HL-60 (cell line): Measurements from ENCODE around the gene POLR1B.

ENCODE experiments used
- DNase-seq, 2 experiments: peaks; one replicate each; pipeline ENCODE4 v3.0.0-alpha.2; 2010 to 2020; ENCODE audit warnings: low read depth in 1 of 2, low spot score in 1 of 2
- H3K27ac ChIP-seq: fragments of 250-450 bp; sonication (Bioruptor Pico); replicated peaks from 2 replicates; pipeline ENCODE4 v1.5.1; 2020; ENCODE audit warnings: mild to moderate bottlenecking, moderate library complexity
- H3K27me3 ChIP-seq: fragments of 250-450 bp; sonication (Bioruptor Pico); 2 replicates; pipeline ENCODE4 v1.5.1; 2021; ENCODE audit warnings: mild to moderate bottlenecking, moderate library complexity; ENCODE audit not compliant: insufficient read depth, poor library complexity, severe bottlenecking
- H3K4me3 ChIP-seq: replicated peaks from 2 replicates; pipeline ENCODE4 v1.5.1; 2011; ENCODE audit warnings: mild to moderate bottlenecking, control low read depth, low read length; ENCODE audit not compliant: insufficient read depth
- CTCF ChIP-seq: IDR thresholded peaks from one replicate; pipeline ENCODE4 v1.5.1; 2011; ENCODE audit warnings: low read length, control low read depth, inconsistent platforms; ENCODE audit not compliant: insufficient read depth
- GABPA ChIP-seq: IDR thresholded peaks from 2 replicates; pipeline ENCODE4 v1.6.1; 2012; ENCODE audit warnings: low read depth
- POLR2AphosphoS5 ChIP-seq: IDR thresholded peaks from 2 replicates; pipeline ENCODE4 v1.6.1; 2012; ENCODE audit warnings: low read depth
- REST ChIP-seq: IDR thresholded peaks from 2 replicates; pipeline ENCODE4 v1.6.1; 2012; ENCODE audit warnings: low read depth; ENCODE audit not compliant: insufficient replicate concordance
- SPI1 ChIP-seq: IDR thresholded peaks from 2 replicates; pipeline ENCODE4 v1.6.1; 2012; ENCODE audit warnings: low read depth, mild to moderate bottlenecking, borderline replicate concordance

POLR1B gene

GRCh38 chr2:112605926-112606325, 63.7 kb downstream of the POLR1B start:
- TF ChIP-seq CTCF (no peak), SPI1 (no peak), POLR2AphosphoS5 (no peak), GABPA (no peak), REST (no peak)

GRCh38 chr2:112606547-112606946, 64.3 kb downstream of the POLR1B start:
- no peaks in the 10 kb centered on the region for H3K27me3 ChIP-seq

More at GRCh38 chr2:112605926-112606325, 63.7 kb downstream of the POLR1B start:
- no peak for DNase-seq
- no peaks in the 10 kb centered on the region for H3K27me3 ChIP-seq
- H3K4me3 ChIP-seq, result no peak overlapping the region
- H3K27ac ChIP-seq, result no peak overlapping the region

More at GRCh38 chr2:112606547-112606946, 64.3 kb downstream of the POLR1B start:
- no peak for DNase-seq
- H3K27ac ChIP-seq, result no peak overlapping the region
- TF ChIP-seq CTCF (no peak), REST (no peak), GABPA (no peak), POLR2AphosphoS5 (no peak), SPI1 (no peak)
- no peak overlapping the region for H3K4me3 ChIP-seq
